GM19025 (cell line): ENCODE data around the gene TDRD7.
A peak's percentile ranks its signal among the peaks of the same experiment; 100 is the strongest.
"Not testable (repeated sequence)": the region's sequence is repeated elsewhere in the genome, so short reads cannot be mapped to it uniquely, and the experiment has no call there.

Source experiments
- ATAC-seq: cut with Tn5 transposase; IDR thresholded peaks from one replicate; pipeline ENCODE4 v1.9.1; 2021; ENCODE audit warnings: mild to moderate bottlenecking, low read depth, moderate library complexity; ENCODE audit not compliant: unreplicated experiment

TDRD7 gene

GRCh38 chr9:97468658-97469448 lies 57.0 kb downstream of the TDRD7 start:
- peak; percentile 58 for ATAC-seq

DNA sequence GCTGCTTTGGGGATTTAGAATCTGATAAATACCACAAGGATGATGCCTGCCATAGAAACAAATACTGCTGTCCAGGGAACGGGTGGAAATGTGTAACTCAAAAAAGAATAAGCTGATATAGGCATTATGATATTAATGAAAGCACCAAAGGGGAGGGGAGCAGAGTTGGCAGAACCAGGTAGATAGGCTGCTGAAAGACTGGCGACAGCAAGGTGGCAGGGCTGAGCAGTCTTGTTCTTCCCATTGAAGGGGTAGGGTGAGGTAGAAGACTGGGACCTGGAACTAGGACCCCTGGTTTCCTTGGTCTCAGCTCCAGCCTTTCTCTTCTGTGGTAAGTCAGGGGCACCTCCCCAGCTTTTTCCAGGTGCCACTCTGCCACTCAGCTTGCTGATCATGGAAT lies 58.2 kb downstream of the TDRD7 start:
- ATAC-seq, result no peak

DNA sequence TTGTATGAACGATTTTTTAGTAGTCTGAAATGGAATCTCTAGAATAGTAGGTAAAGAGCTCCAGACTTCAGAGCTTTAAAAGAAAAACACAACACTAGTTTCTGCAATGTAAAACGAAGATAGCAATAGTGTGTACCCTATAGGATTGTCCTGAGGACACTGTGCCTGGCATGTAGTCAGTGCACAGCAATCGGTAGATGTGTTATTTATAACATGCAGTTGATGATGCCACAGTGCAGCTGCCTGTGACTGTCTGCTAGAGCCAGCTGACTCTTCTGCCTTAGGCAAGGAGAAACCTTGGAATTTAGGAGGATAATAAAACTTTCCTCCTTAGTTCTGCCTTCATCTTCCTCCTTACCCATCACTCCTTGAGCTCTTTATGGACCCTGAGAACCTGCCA lies 61.8 kb downstream of the TDRD7 start:
- no peak for ATAC-seq

GRCh38 chr9:97474372-97474925 lies 62.6 kb downstream of the TDRD7 start:
- no peak for ATAC-seq

DNA sequence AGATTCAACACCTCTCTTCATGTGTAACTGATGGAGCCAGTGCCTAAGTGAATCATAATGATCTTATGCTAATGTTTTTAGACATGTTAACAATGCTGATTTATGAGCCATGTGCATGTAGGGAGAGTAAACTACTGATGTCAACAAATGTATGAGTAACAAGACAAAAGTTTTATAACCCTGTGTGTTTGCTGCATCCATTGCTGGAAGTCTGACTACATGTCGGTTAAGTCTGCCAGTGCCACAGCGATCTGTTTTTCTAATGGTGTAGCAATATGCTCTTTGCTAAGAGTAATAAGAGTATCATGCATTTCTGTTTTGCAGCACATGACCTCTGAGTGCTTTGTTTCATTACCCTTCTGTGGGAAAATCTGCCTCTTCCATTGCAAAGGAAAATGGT lies 63.2 kb downstream of the TDRD7 start:
- no peak for ATAC-seq

GRCh38 chr9:97478301-97478981 lies 66.5 kb downstream of the TDRD7 start:
- ATAC-seq, result no peak

- ATAC-seq, result no peak
Observed at GRCh38 chr9:97479496-97480159, 67.7 kb downstream of the TDRD7 start.

DNA sequence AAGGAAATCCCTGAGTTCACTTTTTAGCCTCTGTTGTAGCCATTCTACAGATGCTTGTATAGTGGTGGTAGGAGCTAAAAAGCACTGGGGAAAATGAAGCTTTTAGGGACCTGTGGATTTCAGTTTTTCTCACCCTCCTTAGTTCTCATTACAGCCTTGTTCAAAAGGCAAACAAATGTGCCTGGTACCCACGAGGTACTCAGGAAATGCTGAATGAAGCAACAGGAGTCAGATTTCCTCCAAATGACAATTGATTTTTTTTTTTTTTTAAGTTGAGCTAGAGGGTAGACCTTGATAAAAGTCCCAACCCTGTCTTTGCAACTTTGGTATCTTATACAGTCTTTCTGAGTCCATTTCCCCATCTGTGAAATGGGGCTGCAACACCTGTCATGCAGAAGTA lies 68.3 kb downstream of the TDRD7 start:
- no peak for ATAC-seq

DNA sequence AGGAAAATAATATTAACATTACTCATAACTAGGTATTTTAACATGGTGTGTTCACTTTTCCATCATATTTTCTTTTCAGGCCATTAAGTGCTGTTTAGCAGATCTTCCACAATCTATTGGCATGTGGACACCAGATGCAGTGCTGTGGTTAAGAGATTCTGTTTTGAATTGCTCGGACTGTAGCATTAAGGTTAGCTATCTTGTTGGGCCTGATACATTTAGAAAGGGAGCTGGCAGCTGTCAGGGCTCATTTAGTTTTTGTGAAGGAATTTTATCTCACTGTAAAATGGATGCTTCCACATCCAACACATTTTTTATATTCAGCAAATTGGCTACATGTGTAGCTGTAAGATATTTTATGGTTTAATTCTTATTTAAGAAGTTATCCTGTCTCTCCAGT lies 68.9 kb downstream of the TDRD7 start:
- ATAC-seq, result no peak

DNA sequence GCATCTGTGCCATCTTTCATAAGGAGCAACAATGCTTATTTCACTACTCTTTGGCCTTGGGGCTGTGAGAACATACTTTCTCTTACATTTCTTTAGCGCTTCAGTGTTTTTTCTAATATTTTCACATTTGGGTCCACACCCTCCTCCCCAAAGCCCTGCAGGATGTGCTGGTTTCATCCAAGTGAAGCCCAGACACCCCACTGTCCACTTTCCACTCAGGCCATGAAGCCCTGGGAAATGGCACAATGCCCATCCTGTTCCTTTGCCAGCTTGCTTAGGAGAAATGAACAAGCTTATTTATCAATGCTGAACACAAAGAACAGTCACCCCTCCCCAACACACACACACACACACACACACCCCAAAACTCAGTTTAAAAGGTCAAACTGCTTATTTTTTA lies 72.2 kb downstream of the TDRD7 start:
- ATAC-seq, result no peak

DNA sequence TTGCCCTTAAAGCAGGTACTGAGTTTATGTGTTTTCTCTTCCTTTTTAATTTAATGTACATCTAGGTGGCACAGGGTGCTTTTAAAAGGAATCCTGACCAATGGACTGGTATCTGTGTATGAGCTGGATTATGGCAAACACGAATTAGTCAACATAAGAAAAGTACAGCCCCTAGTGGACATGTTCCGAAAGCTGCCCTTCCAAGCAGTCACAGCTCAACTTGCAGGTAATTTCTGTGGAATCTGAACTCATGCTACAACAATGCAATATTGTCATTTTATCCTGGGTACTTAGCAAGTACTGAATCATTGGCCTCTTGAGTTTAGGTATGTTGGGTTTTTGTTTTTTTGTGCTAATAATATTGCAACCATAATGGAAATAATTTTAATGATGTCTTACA lies 75.2 kb downstream of the TDRD7 start:
- ATAC-seq, result no peak

DNA sequence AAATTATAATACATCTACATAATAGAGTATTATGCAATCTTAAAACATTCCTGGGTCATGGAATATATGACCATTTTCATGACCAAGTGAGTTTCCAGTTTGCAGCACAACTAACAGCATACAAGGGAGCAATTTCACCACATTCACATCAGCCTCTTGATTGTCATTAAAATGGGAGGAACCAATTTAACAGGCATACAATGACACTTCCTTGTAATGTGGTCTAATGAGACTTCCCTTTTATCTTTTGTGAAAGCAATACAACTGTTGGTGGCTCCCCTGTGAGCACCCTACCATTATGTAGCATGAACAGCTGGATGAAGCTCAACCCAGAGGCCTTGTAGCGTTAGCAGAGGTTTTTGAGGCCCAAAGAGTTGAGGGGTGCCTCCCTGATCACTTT lies 76.0 kb downstream of the TDRD7 start:
- no peak for ATAC-seq

GRCh38 chr9:97491216-97491999 lies 79.5 kb downstream of the TDRD7 start:
- no peak for ATAC-seq

- not testable (repeated sequence) for ATAC-seq
Observed at GRCh38 chr9:97497558-97498375, 85.9 kb downstream of the TDRD7 start.

GRCh38 chr9:97498846-97499245 lies 87.0 kb downstream of the TDRD7 start:
- not testable (repeated sequence) for ATAC-seq

DNA sequence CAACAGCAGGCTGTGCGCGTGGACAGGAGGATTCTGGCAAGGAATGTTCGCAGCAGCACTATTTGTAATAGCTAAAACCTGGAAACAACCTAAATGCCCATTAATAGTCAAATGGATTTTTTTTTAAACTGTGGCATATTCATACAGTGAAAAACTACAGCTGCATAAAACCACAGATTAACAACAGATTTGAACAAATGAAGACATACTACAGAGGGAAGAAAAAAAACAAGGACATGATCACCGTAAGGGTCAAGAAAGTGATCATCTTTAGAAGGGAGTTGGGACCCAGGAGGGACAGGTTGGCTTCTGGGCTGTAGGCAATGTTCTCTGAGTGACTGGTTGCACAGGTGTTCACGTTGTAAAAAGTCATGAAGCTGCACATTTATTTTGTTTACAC lies 88.4 kb downstream of the TDRD7 start:
- no peak for ATAC-seq

- ATAC-seq, result no peak
Observed at GRCh38 chr9:97500765-97501176, 88.9 kb downstream of the TDRD7 start.

GRCh38 chr9:97501177-97501971 lies 89.5 kb downstream of the TDRD7 start, which contains the start of gene TMOD1:
Gene TMOD1 (plus strand): TSS chr9:97501666. CDS start chr9:97524189, 22,523 bp downstream.
- ATAC-seq, result peak; percentile 58

GRCh38 chr9:97501972-97502221 lies 90.0 kb downstream of the TDRD7 start:
- peak; percentile 17 for ATAC-seq
